ENCODE measurements around the gene PCBP3.

- TF ChIP-seq, protein P1, sequence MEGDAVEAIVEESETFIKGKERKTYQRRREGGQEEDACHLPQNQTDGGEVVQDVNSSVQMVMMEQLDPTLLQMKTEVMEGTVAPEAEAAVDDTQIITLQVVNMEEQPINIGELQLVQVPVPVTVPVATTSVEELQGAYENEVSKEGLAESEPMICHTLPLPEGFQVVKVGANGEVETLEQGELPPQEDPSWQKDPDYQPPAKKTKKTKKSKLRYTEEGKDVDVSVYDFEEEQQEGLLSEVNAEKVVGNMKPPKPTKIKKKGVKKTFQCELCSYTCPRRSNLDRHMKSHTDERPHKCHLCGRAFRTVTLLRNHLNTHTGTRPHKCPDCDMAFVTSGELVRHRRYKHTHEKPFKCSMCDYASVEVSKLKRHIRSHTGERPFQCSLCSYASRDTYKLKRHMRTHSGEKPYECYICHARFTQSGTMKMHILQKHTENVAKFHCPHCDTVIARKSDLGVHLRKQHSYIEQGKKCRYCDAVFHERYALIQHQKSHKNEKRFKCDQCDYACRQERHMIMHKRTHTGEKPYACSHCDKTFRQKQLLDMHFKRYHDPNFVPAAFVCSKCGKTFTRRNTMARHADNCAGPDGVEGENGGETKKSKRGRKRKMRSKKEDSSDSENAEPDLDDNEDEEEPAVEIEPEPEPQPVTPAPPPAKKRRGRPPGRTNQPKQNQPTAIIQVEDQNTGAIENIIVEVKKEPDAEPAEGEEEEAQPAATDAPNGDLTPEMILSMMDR (conservative IDR thresholded peaks at IDR 0.05): no peak
- TF ChIP-seq ZFX (IDR thresholded peaks at IDR 0.05): no peak
These were observed 65.6 kb downstream of the PCBP3 start for GRCh38 chr21:45709173-45709572.

Measured in C4-2B (cell line).